WERI-Rb-1 (cell line): ENCODE measurements around the gene DPEP2NB.

Experiments
- DNase-seq: peaks from one replicate; pipeline ENCODE4 v3.0.0-alpha.2; 2020
- H3K27ac ChIP-seq: fragments of 250-450 bp; sonication (Bioruptor Pico); 2 replicates; pipeline ENCODE4 v1.5.1; 2020; ENCODE audit warnings: mild to moderate bottlenecking, moderate library complexity
- H3K27me3 ChIP-seq: fragments of 250-450 bp; sonication (Bioruptor Pico); 2 replicates; pipeline ENCODE4 v1.5.1; 2021; ENCODE audit warnings: mild to moderate bottlenecking, low read depth, moderate library complexity; ENCODE audit not compliant: insufficient read depth, severe bottlenecking
- H3K36me3 ChIP-seq: fragments of 250-450 bp; sonication (Bioruptor Pico); 2 replicates; pipeline ENCODE4 v1.5.1; 2020; ENCODE audit warnings: mild to moderate bottlenecking, moderate library complexity
- H3K4me3 ChIP-seq: 2 replicates; pipeline ENCODE4 v1.5.1; 2011; ENCODE audit warnings: low read depth, mild to moderate bottlenecking, control low read depth, low read length
- H3K9me3 ChIP-seq: fragments of 250-450 bp; sonication (Bioruptor Pico); 2 replicates; pipeline ENCODE4 v1.5.1; 2021; ENCODE audit warnings: mild to moderate bottlenecking, moderate library complexity; ENCODE audit not compliant: severe bottlenecking
- TF ChIP-seq, protein P1 (sequence below): IDR thresholded peaks from 2 replicates; pipeline ENCODE4 v1.5.1; 2011; ENCODE audit warnings: low read depth, mild to moderate bottlenecking, control low read depth, inconsistent platforms, low read length

The DPEP2NB gene

DNA sequence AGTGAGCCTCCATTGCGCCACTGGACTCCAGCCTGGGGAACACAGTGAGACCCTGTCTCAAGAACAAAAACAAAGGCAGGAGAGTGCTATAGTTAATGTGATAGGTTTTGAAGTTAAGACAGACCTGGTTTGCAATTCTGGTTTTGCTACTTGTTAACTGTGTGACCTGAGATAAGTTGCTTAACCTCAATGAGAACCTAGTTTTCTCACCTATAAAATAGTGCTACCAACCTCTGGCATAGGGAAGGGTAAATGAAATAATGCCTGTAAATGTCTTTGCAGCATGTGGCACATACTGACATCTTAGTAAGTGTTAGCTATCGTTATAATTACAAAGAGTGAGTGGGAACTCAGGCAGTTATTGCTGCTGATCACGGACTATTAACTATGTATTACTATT, 39.7 kb upstream of the DPEP2NB start:
- Histone ChIP-seq H3K9me3 (no peaks in the 10 kb centered on the region), H3K27me3 (no peaks in the 10 kb centered on the region), H3K27ac (no peak overlapping the region), H3K36me3 (peaks cover 17% of the 10 kb centered on the region), H3K4me3 (no peak overlapping the region)
- TF ChIP-seq, protein P1, sequence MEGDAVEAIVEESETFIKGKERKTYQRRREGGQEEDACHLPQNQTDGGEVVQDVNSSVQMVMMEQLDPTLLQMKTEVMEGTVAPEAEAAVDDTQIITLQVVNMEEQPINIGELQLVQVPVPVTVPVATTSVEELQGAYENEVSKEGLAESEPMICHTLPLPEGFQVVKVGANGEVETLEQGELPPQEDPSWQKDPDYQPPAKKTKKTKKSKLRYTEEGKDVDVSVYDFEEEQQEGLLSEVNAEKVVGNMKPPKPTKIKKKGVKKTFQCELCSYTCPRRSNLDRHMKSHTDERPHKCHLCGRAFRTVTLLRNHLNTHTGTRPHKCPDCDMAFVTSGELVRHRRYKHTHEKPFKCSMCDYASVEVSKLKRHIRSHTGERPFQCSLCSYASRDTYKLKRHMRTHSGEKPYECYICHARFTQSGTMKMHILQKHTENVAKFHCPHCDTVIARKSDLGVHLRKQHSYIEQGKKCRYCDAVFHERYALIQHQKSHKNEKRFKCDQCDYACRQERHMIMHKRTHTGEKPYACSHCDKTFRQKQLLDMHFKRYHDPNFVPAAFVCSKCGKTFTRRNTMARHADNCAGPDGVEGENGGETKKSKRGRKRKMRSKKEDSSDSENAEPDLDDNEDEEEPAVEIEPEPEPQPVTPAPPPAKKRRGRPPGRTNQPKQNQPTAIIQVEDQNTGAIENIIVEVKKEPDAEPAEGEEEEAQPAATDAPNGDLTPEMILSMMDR, result no peak
- DNase-seq, result no peak

DNA sequence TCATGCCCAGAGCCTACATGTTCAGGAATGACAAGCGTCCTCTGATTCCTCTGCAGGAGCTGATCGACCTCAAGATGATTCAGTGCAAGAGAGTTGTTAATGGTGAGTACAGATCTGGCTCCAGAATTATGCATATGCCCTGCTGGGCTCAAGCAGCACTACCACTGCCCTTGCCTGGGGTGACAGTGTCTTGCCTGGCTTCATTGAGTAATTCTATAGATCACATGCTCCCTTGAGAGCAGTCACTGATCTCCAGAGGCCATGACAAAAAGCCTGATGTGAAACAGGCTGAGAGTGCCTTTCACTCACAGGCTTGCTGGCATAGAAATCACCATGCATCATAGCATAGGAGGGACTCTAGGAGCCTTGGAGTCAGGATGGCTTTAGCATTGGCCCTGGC, 33.7 kb upstream of the DPEP2NB start:
- DNase-seq, result no peak
- Histone ChIP-seq H3K27ac (no peak overlapping the region), H3K9me3 (no peaks in the 10 kb centered on the region), H3K27me3 (no peaks in the 10 kb centered on the region), H3K4me3 (no peak overlapping the region), H3K36me3 (peaks cover 19% of the 10 kb centered on the region)
- TF ChIP-seq, protein P1, result no peak

DNA sequence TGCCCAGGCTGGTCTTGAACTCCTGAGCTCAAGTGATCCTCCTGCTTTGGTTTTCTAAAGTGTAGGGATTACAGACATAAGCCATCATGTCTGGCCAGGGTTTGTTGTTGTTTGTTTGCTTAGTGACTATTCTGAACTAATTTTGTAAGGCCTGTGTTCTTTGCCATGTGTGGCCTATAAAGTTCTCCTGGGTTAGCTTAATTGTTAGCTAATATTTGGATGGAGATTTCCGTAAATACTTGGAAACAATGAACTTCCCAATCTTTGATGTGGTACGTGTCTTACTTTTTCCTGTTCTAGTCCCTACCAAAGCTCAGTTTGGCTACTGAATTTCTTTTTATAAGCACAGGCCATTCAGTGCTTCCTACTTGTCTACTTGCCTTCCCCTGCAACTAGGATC, 32.3 kb upstream of the DPEP2NB start:
- TF ChIP-seq, protein P1, result no peak
- Histone ChIP-seq H3K36me3 (peaks cover 9% of the 10 kb centered on the region), H3K4me3 (no peak overlapping the region), H3K9me3 (no peaks in the 10 kb centered on the region), H3K27ac (no peak overlapping the region), H3K27me3 (no peaks in the 10 kb centered on the region)
- DNase-seq, result no peak

DNA sequence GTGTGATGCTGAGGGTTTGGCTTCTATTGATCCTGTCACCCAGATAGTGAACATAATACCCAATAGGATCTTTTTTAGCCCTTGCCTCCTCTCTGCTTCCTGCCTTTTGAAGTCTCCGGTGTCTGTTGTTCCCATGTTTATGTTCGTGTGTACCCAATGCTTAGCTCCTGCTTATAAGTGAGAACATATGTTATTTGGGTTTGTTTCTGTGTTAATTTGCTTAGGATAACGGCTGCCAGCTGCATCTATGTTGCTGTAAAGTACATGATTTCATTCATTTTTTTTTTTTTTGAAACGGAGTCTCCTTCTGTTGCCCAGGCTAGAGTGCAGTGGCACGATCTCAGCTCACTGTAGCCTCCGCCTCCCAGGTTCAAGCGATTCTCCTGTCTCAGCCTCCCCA, 30.4 kb upstream of the DPEP2NB start:
- no peak overlapping the region for H3K27ac ChIP-seq
- no peaks in the 10 kb centered on the region for H3K27me3 ChIP-seq
- TF ChIP-seq, protein P1, result no peak
- peaks cover 13% of the 10 kb centered on the region for H3K36me3 ChIP-seq
- H3K9me3 ChIP-seq, result no peaks in the 10 kb centered on the region
- DNase-seq, result no peak
- no peak overlapping the region for H3K4me3 ChIP-seq

DNA sequence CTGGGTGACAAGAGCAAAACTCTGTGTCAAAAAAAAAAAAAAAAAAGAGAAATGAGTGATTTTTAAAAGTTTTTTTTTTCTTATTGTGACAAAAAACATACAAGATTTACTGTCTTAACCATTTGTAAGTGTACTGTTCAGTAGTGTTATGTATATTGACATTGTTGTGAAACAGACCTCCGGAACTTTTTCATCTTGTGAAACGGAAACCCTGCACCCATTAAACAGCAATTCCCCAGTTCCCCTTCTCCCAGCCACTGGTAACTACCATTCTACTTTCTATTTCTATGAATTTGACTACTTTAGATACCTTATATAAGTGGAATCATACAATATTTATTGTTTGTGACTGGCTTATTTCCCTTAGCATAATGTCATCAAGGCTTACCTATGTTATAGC, 26.1 kb upstream of the DPEP2NB start:
- Histone ChIP-seq H3K27ac (no peak overlapping the region), H3K27me3 (no peaks in the 10 kb centered on the region), H3K9me3 (no peaks in the 10 kb centered on the region), H3K36me3 (peaks cover 11% of the 10 kb centered on the region), H3K4me3 (no peak overlapping the region)
- TF ChIP-seq, protein P1, result no peak
- no peak for DNase-seq

DNA sequence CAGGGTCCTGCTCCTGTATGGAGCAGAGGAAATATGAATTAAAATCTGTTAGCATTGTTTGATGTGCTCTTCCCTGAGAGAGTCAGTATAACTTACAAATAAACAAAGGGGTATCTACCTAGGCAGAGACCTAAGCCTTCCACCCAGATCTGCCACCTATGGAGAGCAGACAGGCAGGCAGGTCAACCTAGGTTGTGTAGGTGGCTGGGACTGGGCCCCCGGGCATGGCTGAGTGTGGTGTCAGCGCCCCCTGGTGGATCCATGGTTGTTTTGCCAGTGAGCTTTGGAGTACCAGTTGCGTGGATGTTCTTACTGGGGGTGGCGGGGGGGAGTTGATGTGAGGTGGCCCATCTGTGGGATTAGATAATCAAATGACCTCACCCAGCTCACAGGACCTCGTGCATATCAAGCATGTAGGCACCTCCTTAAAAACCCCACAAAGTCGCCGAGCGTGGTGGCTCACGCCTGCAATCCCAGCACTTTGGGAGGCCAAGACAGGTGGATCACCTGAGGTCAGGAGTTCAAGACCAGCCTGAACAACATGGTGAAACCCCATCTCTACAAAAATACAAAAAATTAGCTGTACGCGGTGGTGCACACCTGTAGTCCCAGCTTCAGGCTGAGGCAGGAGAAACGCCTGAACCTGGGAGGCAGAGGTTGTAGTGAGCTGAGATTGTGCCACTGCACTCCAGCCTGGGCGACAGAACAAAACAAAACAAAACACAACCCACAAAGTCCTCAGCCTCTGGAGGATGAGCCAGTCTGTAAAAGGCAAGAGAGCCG, 25.0 kb upstream of the DPEP2NB start:
- peak; percentile 93 for DNase-seq
- peak overlapping the region; percentile 69 for H3K27ac ChIP-seq
- H3K36me3 ChIP-seq, result peaks cover 11% of the 10 kb centered on the region

More for the DNA sequence above, 25.0 kb upstream of the DPEP2NB start:
- TF ChIP-seq, protein P1, result peak; percentile 87
- Histone ChIP-seq H3K27me3 (no peaks in the 10 kb centered on the region), H3K4me3 (no peak overlapping the region), H3K9me3 (no peaks in the 10 kb centered on the region)
